ENCODE results near the gene DNAAF5.
A peak's percentile ranks its signal among the peaks of the same experiment; 100 is the strongest.

The DNAAF5 gene

GRCh38 chr7:707296-708000, 19.1 kb upstream of the DNAAF5 start:
- DNase-seq (ENCODE audit: low read depth) = no peak
- no peak overlapping the region for H3K4me3 ChIP-seq (ENCODE audit: control insufficient read depth, low read depth, low read length)
- TF ChIP-seq CTCF (IDR thresholded peaks at IDR 0.05; ENCODE audit: control insufficient read depth, insufficient read depth, low read depth, low read length, missing control alignments) = no peak

GRCh38 chr7:710161-710560, 16.3 kb upstream of the DNAAF5 start:
- no peak for DNase-seq (ENCODE audit: low read depth)
- no peak for TF ChIP-seq CTCF (IDR thresholded peaks at IDR 0.05; ENCODE audit: control insufficient read depth, insufficient read depth, low read depth, low read length, missing control alignments)
- H3K4me3 ChIP-seq (ENCODE audit: control insufficient read depth, low read depth, low read length) = no peak overlapping the region

GRCh38 chr7:711093-711921, 15.2 kb upstream of the DNAAF5 start:
- no peak overlapping the region for H3K4me3 ChIP-seq (ENCODE audit: control insufficient read depth, low read depth, low read length)
- no peak for TF ChIP-seq CTCF (IDR thresholded peaks at IDR 0.05; ENCODE audit: control insufficient read depth, insufficient read depth, low read depth, low read length, missing control alignments)
- no peak for DNase-seq (ENCODE audit: low read depth)

- peak overlapping the region; percentile 11 for H3K4me3 ChIP-seq (ENCODE audit: control insufficient read depth, low read depth, low read length)
- no peak for DNase-seq (ENCODE audit: low read depth)
- TF ChIP-seq CTCF (IDR thresholded peaks at IDR 0.05; ENCODE audit: control insufficient read depth, insufficient read depth, low read depth, low read length, missing control alignments) = no peak
Observed at GRCh38 chr7:711922-712380, 14.5 kb upstream of the DNAAF5 start.

GRCh38 chr7:712381-713138, 13.9 kb upstream of the DNAAF5 start:
- TF ChIP-seq CTCF (IDR thresholded peaks at IDR 0.05; ENCODE audit: control insufficient read depth, insufficient read depth, low read depth, low read length, missing control alignments) = no peak
- DNase-seq (ENCODE audit: low read depth) = no peak
- peak overlapping the region; percentile 11 for H3K4me3 ChIP-seq (ENCODE audit: control insufficient read depth, low read depth, low read length)

- no peak overlapping the region for H3K4me3 ChIP-seq (ENCODE audit: control insufficient read depth, low read depth, low read length)
- no peak for DNase-seq (ENCODE audit: low read depth)
- TF ChIP-seq CTCF (IDR thresholded peaks at IDR 0.05; ENCODE audit: control insufficient read depth, insufficient read depth, low read depth, low read length, missing control alignments) = no peak
Observed at GRCh38 chr7:713139-713457, 13.4 kb upstream of the DNAAF5 start.
